GM21360 (cell line): ENCODE data around the gene GNAL.
"Not testable (repeated sequence)": the region's sequence is repeated elsewhere in the genome, so short reads cannot be mapped to it uniquely, and the experiment has no call there.

Source experiments
- ATAC-seq: cut with Tn5 transposase; IDR thresholded peaks from one replicate; pipeline ENCODE4 v1.9.1; 2021; ENCODE audit warnings: mild to moderate bottlenecking, moderate library complexity; ENCODE audit not compliant: unreplicated experiment

The GNAL gene

GRCh38 chr18:11688972-11689668 lies at the start of gene GNAL:
Gene GNAL (plus strand): TSS chr18:11689264. CDS start chr18:11689564, 300 bp downstream.
- no peak for ATAC-seq

- ATAC-seq: not testable (repeated sequence)
Observed at GRCh38 chr18:11647310-11647709, 41.8 kb upstream of the GNAL start.

GRCh38 chr18:11647804-11648203 lies 41.3 kb upstream of the GNAL start:
- not testable (repeated sequence) for ATAC-seq

- ATAC-seq: no peak
Observed at GRCh38 chr18:11649839-11650238, 39.2 kb upstream of the GNAL start.

GRCh38 chr18:11651899-11652298 lies 37.2 kb upstream of the GNAL start:
- ATAC-seq: no peak

- ATAC-seq: no peak
Observed at GRCh38 chr18:11653521-11653920, 35.5 kb upstream of the GNAL start.

GRCh38 chr18:11654736-11655605 lies 34.1 kb upstream of the GNAL start:
- no peak for ATAC-seq

GRCh38 chr18:11655606-11655932 lies 33.5 kb upstream of the GNAL start:
- ATAC-seq: no peak

GRCh38 chr18:11657152-11657551 lies 31.9 kb upstream of the GNAL start:
- ATAC-seq: no peak

GRCh38 chr18:11657554-11657953 lies 31.5 kb upstream of the GNAL start:
- ATAC-seq: no peak

GRCh38 chr18:11658019-11658418 lies 31.0 kb upstream of the GNAL start:
- ATAC-seq: no peak

GRCh38 chr18:11658989-11659388 lies 30.1 kb upstream of the GNAL start:
- ATAC-seq: no peak

- no peak for ATAC-seq
Observed at GRCh38 chr18:11660691-11661090, 28.4 kb upstream of the GNAL start.

- ATAC-seq: no peak
Observed at GRCh38 chr18:11661430-11661829, 27.6 kb upstream of the GNAL start.

GRCh38 chr18:11663439-11664029 lies 25.5 kb upstream of the GNAL start:
- no peak for ATAC-seq

GRCh38 chr18:11664286-11664685 lies 24.8 kb upstream of the GNAL start:
- ATAC-seq: no peak

- no peak for ATAC-seq
Observed at GRCh38 chr18:11665146-11665545, 23.9 kb upstream of the GNAL start.

- no peak for ATAC-seq
Observed at GRCh38 chr18:11665587-11665986, 23.5 kb upstream of the GNAL start.

GRCh38 chr18:11666176-11666575 lies 22.9 kb upstream of the GNAL start:
- ATAC-seq: no peak

- no peak for ATAC-seq
Observed at GRCh38 chr18:11666831-11667230, 22.2 kb upstream of the GNAL start.

- ATAC-seq: no peak
Observed at GRCh38 chr18:11667578-11667977, 21.5 kb upstream of the GNAL start.
